Uterus (tissue), 2 donors: Measurements from ENCODE around the gene CYP26C1.

Source experiments
- CTCF ChIP-seq, 4 experiments: fragments of 200-600 bp in 2 of 4; fragments of 450-650 bp in 2 of 4; sonication (generic) in 2 of 4; IDR thresholded peaks; one replicate each; pipeline ENCODE4 v1.5.1; 2016 to 2019; ENCODE audit warnings: antibody characterized with exemption in 4 of 4, mild to moderate bottlenecking in 2 of 4, moderate library complexity in 1 of 4
- POLR2A ChIP-seq, 2 donors: fragments of 450-650 bp; IDR thresholded peaks; one replicate each; pipeline ENCODE4 v1.6.1; 2016; ENCODE audit warnings: antibody characterized with exemption in 2 of 2, mild to moderate bottlenecking in 1 of 2, moderate library complexity in 1 of 2

DNA sequence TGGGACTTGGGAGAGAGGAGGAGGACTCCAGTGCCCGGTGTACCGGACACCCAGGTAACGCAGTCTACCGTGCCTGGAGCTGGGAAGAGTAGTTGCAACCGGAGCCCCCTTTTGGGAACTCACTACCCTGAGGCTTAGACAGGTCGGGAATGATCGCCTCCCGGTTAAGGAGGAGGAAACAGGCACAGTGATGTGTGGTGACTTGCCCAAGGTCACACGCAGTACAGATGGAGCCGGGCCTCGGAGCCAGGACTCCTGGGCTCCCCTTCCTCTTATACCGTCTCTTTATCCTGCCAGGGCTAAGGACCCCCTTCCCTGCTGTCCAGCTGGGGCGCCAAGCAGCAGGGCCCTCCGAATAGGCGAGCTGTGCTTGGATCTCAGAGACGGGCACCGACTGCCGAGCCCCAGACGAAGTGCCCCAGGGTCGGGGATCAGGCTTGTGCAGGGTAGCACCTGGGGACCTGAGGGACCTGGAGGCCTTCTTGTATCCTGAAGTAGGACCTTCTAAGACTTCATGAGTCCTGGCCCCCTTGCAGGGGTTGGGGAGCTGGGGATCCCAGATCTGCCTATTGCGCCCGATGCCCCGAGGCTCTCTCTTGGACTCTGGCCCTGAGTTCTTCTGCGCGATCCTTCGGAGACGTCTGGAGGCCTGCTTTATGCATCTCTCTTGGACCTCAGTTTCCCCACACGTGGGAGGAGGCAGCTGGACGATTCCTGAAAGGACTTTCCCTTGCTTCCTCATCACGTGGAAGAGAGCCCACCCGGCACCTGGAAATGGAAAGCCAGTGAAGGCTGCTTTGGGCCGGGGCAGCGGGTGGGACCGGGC is 12.3 kb downstream of the CYP26C1 start:
- TF ChIP-seq CTCF (IDR thresholded peaks at IDR 0.05) (no peak), POLR2A (IDR thresholded peaks at IDR 0.05) (no peak)
